HFF-Myc (cell line): ENCODE measurements around the gene ZNF791.
"Not testable (repeated sequence)": the region's sequence is repeated elsewhere in the genome, so short reads cannot be mapped to it uniquely, and the experiment has no call there.

ENCODE experiments used
- DNase-seq: peaks from one replicate; pipeline ENCODE4 v3.0.0-alpha.2; 2011; ENCODE audit warnings: low read depth; ENCODE audit errors: extremely low read depth
- H3K4me3 ChIP-seq: replicated peaks from 2 replicates; pipeline ENCODE4 v1.5.1; 2011; ENCODE audit warnings: low read depth, mild to moderate bottlenecking, control low read depth, low read length
- TF ChIP-seq, protein P1 (sequence below): IDR thresholded peaks from 2 replicates; pipeline ENCODE4 v1.5.1; 2012; ENCODE audit warnings: mild to moderate bottlenecking, low read depth, low read length, control low read depth; ENCODE audit errors: missing control alignments

ZNF791 gene

DNA sequence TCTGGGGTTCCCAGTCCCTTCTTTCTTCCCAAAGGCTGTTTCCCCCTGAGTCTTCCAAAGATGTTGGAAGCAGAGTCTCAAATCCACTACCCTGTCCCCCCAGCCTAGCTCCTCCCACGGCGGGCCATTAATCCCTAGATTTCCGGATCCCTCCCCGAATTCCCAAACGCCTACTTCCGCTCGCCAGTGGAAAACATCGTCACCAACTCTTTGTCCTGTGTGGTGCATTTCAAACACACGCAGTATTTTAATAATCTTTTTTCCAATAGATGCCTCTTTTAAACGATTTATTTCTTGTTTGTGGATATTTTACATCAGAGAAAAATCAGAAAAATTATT, 610 bp downstream of the ZNF791 start:
- TF ChIP-seq, protein P1, sequence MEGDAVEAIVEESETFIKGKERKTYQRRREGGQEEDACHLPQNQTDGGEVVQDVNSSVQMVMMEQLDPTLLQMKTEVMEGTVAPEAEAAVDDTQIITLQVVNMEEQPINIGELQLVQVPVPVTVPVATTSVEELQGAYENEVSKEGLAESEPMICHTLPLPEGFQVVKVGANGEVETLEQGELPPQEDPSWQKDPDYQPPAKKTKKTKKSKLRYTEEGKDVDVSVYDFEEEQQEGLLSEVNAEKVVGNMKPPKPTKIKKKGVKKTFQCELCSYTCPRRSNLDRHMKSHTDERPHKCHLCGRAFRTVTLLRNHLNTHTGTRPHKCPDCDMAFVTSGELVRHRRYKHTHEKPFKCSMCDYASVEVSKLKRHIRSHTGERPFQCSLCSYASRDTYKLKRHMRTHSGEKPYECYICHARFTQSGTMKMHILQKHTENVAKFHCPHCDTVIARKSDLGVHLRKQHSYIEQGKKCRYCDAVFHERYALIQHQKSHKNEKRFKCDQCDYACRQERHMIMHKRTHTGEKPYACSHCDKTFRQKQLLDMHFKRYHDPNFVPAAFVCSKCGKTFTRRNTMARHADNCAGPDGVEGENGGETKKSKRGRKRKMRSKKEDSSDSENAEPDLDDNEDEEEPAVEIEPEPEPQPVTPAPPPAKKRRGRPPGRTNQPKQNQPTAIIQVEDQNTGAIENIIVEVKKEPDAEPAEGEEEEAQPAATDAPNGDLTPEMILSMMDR: no peak
- DNase-seq: peak; percentile 26
- peak overlapping the region; percentile 98 for H3K4me3 ChIP-seq

DNA sequence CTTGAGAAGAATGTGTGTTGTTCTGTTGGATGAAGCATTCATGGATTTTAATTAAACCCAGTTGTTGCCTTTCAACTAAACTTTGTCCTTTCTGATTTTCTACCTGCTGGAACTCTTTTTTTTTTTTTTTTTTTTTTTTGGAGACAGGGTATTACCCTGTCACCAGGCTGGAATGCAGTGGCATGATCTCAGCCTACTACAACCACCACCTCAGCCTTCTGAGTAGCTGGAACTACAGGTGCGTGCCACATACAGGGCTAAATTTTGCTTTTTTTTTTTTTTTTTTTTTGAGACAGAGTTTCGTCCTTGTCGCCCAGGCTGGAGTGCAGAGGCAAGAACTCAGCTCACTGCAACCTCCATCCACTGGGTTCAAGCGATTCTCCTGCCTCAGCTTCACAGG, 6.9 kb downstream of the ZNF791 start:
- DNase-seq: no peak
- TF ChIP-seq, protein P1: no peak
- H3K4me3 ChIP-seq: no peak overlapping the region

DNA sequence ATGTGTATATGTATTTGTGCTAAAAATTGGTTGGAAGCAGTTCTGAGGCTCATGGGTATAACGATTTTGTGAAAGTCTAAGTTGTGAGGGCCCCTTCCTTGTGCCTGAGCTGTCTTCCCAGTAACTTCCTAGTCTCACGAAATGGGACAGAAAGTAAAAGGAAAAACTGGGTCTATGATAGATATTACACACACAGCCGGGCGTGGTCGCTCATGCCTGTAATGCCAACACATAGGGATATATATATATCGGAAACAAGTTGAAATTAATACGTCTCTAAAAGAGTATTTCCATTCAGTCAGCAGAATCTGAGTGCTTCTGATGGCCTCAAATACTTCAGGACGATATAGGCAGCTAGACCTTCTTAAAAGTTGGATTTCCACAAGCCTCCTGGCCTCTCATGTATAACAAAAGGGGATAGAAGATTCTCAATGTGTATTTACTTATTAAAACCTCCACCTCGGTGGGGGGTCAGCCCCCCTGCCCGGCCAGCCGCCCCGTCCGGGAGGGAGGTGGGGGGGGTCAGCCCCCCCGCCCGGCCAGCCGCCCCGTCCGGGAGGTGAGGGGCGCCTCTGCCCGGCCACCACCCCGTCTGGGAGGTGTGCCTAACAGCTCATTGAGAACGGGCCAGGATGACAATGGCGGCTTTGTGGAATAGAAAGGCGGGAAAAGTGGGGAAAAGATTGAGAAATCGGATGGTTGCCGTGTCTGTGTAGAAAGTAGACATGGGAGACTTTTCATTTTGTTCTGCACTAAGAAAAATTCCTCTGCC, 10.7 kb downstream of the ZNF791 start:
- not testable (repeated sequence) for H3K4me3 ChIP-seq, DNase-seq

DNA sequence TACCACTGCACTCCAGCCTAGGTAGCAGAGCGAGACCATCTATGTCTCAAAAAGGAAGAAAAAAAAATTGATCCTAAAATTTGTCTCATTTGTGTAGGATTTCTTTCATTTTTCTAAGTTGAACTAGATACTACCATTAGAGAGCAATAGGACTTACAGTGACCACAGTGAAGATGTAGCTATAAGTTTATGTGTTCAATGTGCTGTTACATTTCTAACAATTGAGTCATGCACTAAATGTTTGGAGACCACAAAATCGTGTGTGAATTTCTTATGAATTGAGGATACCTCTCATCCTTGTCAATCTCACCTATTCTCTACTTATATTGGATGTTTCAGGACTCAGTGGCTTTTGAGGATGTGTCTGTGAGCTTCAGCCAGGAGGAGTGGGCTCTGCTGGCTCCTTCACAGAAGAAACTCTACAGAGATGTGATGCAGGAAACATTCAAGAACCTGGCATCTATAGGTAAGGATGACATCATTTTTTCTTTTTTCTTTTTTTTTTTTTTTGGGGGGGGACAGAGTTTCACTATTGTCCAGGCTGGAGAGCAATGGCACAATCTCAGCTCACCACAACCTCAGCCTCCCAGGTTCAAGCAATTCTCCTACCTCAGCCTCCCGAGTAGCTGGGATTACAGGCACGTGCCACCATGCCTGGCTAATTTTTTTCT, 12.8 kb downstream of the ZNF791 start:
- no peak for DNase-seq
- H3K4me3 ChIP-seq: no peak overlapping the region
- TF ChIP-seq, protein P1: no peak

DNA sequence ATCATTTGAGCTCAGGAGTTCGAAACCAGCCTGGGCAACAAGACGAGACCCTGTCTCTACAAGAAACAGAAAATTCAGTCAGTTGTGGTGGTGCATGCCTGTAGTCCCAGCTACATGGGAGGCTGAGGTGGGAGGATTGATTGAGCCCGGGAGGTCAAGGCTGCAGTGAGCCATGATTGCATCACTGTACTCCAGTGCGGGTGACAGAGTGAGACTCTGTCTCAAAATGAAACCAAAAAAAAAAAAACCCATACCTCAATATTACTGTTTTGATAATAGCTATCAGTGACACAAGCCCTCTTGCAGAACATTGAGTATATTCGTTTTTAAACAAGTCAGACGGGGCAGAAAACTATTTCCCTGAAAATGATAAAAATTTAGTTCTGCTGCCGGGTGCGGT, 16.2 kb downstream of the ZNF791 start:
- DNase-seq: no peak
- TF ChIP-seq, protein P1: no peak
- no peak overlapping the region for H3K4me3 ChIP-seq

DNA sequence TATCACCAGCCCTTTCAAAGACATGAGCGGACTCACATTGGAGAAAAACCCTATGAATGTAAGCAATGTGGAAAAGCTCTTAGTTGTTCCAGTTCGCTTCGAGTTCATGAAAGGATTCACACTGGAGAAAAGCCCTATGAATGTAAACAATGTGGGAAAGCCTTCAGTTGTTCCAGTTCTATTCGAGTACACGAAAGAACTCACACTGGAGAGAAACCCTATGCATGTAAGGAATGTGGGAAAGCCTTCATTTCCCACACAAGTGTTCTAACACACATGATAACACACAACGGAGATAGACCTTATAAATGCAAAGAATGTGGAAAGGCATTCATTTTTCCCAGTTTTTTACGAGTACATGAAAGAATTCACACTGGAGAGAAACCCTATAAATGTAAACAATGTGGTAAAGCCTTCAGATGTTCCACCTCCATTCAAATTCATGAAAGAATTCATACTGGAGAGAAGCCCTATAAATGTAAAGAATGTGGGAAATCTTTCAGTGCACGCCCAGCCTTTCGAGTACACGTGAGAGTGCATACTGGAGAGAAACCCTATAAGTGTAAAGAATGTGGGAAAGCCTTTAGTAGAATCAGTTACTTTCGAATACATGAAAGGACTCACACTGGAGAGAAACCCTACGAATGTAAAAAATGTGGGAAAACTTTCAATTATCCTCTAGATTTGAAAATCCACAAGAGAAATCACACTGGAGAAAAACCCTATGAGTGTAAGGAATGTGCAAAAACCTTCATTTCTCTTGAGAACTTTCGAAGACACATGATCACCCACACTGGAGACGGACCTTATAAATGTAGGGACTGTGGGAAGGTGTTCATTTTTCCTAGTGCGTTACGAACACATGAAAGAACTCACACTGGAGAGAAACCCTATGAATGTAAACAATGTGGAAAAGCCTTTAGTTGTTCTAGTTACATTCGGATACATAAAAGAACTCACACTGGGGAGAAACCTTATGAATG, 17.6 kb downstream of the ZNF791 start:
- H3K4me3 ChIP-seq: no peak overlapping the region
- DNase-seq: no peak
- TF ChIP-seq, protein P1: no peak

DNA sequence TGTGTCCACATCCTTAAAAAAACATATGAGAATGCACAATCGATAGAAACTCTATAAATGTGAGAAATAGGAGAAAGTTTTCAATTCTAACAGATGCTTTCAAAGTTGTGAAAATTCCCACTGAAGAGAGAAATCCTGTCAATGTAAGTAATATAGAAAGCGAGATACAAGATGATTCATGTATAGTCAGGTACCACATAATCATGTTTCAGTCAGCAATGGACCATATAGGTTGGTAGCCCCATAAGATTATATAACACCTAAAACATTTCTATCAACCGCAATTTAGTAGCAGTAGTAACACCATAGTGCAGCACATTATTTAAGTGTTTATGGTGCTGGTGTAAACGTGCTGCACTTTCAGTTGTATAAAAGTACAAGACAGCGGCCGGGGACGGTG, 18.5 kb downstream of the ZNF791 start:
- TF ChIP-seq, protein P1: no peak
- no peak for DNase-seq
- H3K4me3 ChIP-seq: no peak overlapping the region
